A549 (cell line): ENCODE results near the gene WNT11. TPM values are rescaled to one million over a fixed set of nuclear protein-coding genes. Genes with fewer than 3 reads are reported as not detected.

Experiments
- ATAC-seq, 2 experiments: fragments of 200-7000 bp in 1 of 2; fragments of >200 bp in 1 of 2; cut with Nextera tagmentation in 1 of 2; cut with Tn5 transposase in 1 of 2; 3 replicates each; pipeline versions ENCODE4 v1.8.0 to v1.9.1; 2018 to 2020; ENCODE audit warnings: mild to moderate bottlenecking in 1 of 2, moderate library complexity in 1 of 2
- CTCF ChIA-PET: fragments of 300-600 bp; sonication (Branson Sonifier 250); formaldehyde crosslinking; extraction: SDS; loops from one replicate; lab custom pipeline; 2021; ENCODE audit warnings: antibody characterized with exemption, inconsistent platforms; lab: Yijun Ruan, JAX
- POLR2A ChIA-PET: fragments of 350-600 bp; formaldehyde crosslinking; extraction: SDS; loops from one replicate; lab custom pipeline; 2021; ENCODE audit warnings: antibody characterized with exemption, inconsistent platforms; lab: Yijun Ruan, JAX
- DNase-seq, 2 experiments: peaks; one replicate each; pipeline versions ENCODE4 v3.0.0 to v3.0.0-alpha.2; 2011 to 2016; ENCODE audit warnings: low read depth in 1 of 2, low spot score in 1 of 2
- FAIRE-seq: peaks from 2 replicates; lab custom pipeline; 2011; peaks lifted over from hg19 to GRCh38; lab: Jason Lieb, UNC
- H3K27ac ChIP-seq, 2 experiments: fragments of >200 bp; sonication (Bioruptor Twin); formaldehyde crosslinking; 3 replicates each; pipeline ENCODE4 v1.5.1; 2016 to 2017
- H3K4me1 ChIP-seq: fragments of >200 bp; sonication (Bioruptor Twin); formaldehyde crosslinking; 3 replicates; pipeline ENCODE4 v1.6.1; 2016
- H3K4me2 ChIP-seq: fragments of >200 bp; sonication (Bioruptor Twin); formaldehyde crosslinking; 3 replicates; pipeline ENCODE4 v1.6.1; 2016
- H3K4me3 ChIP-seq: fragments of >200 bp; sonication (Bioruptor Twin); formaldehyde crosslinking; 3 replicates; pipeline ENCODE4 v1.5.1; 2016
- H3K9me3 ChIP-seq: fragments of >200 bp; sonication (Bioruptor Twin); formaldehyde crosslinking; 3 replicates; pipeline ENCODE4 v1.6.1; 2016
- BHLHE40 ChIP-seq: IDR thresholded peaks from 2 replicates; pipeline ENCODE4 v1.6.1; 2012; ENCODE audit warnings: low read depth, low read length, inconsistent platforms
- CBX2 ChIP-seq: fragments of 200-600 bp; sonication (generic); IDR thresholded peaks from 2 replicates; pipeline ENCODE4 v1.6.1; 2016; ENCODE audit warnings: low read depth, mild to moderate bottlenecking, borderline replicate concordance
- CBX8 ChIP-seq: fragments of 200-600 bp; sonication (generic); IDR thresholded peaks from 2 replicates; pipeline ENCODE4 v1.6.1; 2016
- CHD4 ChIP-seq: fragments of 200-600 bp; sonication (generic); IDR thresholded peaks from 2 replicates; pipeline ENCODE4 v1.6.1; 2016; ENCODE audit warnings: antibody characterized with exemption, mild to moderate bottlenecking, borderline replicate concordance
- ESRRA ChIP-seq: fragments of 150-350 bp; IDR thresholded peaks from 2 replicates; pipeline ENCODE4 v1.6.1; 2014; ENCODE audit warnings: mild to moderate bottlenecking, low read length, borderline replicate concordance
- FOSB ChIP-seq: fragments of 250-450 bp; sonication (Bioruptor Pico); IDR thresholded peaks from 2 replicates; pipeline ENCODE4 v1.5.0; 2020; ENCODE audit warnings: mild to moderate bottlenecking, moderate library complexity
- HDAC2 ChIP-seq: fragments of 200-600 bp; sonication (generic); IDR thresholded peaks from 2 replicates; pipeline ENCODE4 v1.6.1; 2016
- JUN ChIP-seq, 2 experiments: fragments of >200 bp; sonication (Bioruptor Twin); formaldehyde crosslinking; IDR thresholded peaks; 2 replicates in 1 of 2; 3 replicates in 1 of 2; pipeline ENCODE4 v1.6.1; 2016 to 2017
- KDM1A ChIP-seq: fragments of 200-600 bp; sonication (generic); IDR thresholded peaks from 2 replicates; pipeline ENCODE4 v1.6.1; 2016; ENCODE audit warnings: low read depth, mild to moderate bottlenecking
- KDM5A ChIP-seq: fragments of 200-600 bp; sonication (generic); IDR thresholded peaks from 2 replicates; pipeline ENCODE4 v1.6.1; 2016; ENCODE audit warnings: antibody characterized with exemption, mild to moderate bottlenecking
- MAFK ChIP-seq: fragments of 450-650 bp; IDR thresholded peaks from 2 replicates; pipeline ENCODE4 v1.6.1; 2014; ENCODE audit not compliant: partially characterized antibody
- PHF8 ChIP-seq: fragments of 200-600 bp; sonication (generic); IDR thresholded peaks from 2 replicates; pipeline ENCODE4 v1.6.1; 2016; ENCODE audit warnings: low read depth, mild to moderate bottlenecking, antibody characterized with exemption, moderate library complexity, borderline replicate concordance
- POLR2A ChIP-seq: IDR thresholded peaks from 2 replicates; pipeline ENCODE4 v1.6.1; 2012; ENCODE audit warnings: mild to moderate bottlenecking, low read length
- RFX5 ChIP-seq: fragments of 450-650 bp; IDR thresholded peaks from 2 replicates; pipeline ENCODE4 v1.7.1; 2014; ENCODE audit warnings: antibody characterized with exemption, mild to moderate bottlenecking, moderate library complexity
- RNF2 ChIP-seq: fragments of 200-600 bp; sonication (generic); IDR thresholded peaks from 2 replicates; pipeline ENCODE4 v1.6.1; 2016; ENCODE audit warnings: low read depth, mild to moderate bottlenecking, antibody characterized with exemption, moderate library complexity, borderline replicate concordance
- ZFP36 ChIP-seq: fragments of 450-650 bp; IDR thresholded peaks from 2 replicates; pipeline ENCODE4 v1.6.1; 2014; ENCODE audit warnings: borderline replicate concordance; ENCODE audit not compliant: partially characterized antibody
- WGBS: methylation state at CpG from one replicate; pipeline ENCODE4 v1.1.6; 2017; ENCODE audit errors: missing lambda C conversion rate; 5-methylcytosine and 5-hydroxymethylcytosine counted together
- polyA plus RNA-seq, 4 experiments: library from polyadenylated mRNA; depleted of rRNA in 3 of 4; stranded (reverse); fragments of >200 nt; fragmentation: RNase III in 1 of 4; extraction: RNeasy Plus Mini Kit Qiagen cat#74134 plus additional on column Dnase treatment in 1 of 4; gene quantifications; 2 replicates in 3 of 4; 3 replicates in 1 of 4; pipeline ENCODE4 v1.2.3, GENCODE V29; 2011 to 2017
- TF ChIP-seq, protein P1 (sequence below): fragments of 450-650 bp; IDR thresholded peaks from 2 replicates; pipeline ENCODE4 v1.6.1; 2014; ENCODE audit warnings: antibody characterized with exemption
- TF ChIP-seq, protein P2 (sequence below): fragments of >200 bp; sonication (Bioruptor Twin); formaldehyde crosslinking; IDR thresholded peaks from 3 replicates; pipeline ENCODE4 v1.5.1; 2016
- TF ChIP-seq, protein P3 (sequence below): fragments of >200 bp; sonication (Bioruptor Twin); formaldehyde crosslinking; IDR thresholded peaks from 2 replicates; pipeline ENCODE4 v1.6.1; 2016
- TF ChIP-seq, protein P4 (sequence below): fragments of 150-350 bp; IDR thresholded peaks from 2 replicates; pipeline ENCODE4 v1.6.1; 2014; ENCODE audit warnings: low read depth, mild to moderate bottlenecking, low read length
- TF ChIP-seq, protein P5 (sequence below): fragments of 250-450 bp; sonication (Bioruptor Pico); IDR thresholded peaks from 2 replicates; pipeline ENCODE4 v1.5.0; 2021; ENCODE audit warnings: mild to moderate bottlenecking, moderate library complexity, borderline replicate concordance
- TF ChIP-seq, protein P6 (sequence below): IDR thresholded peaks from 2 replicates; pipeline ENCODE4 v1.6.1; 2012

WNT11 gene
- polyA plus RNA-seq, 2 of the 4 experiments (the other 2 are of a cell fraction), result 0.36 to 0.57 TPM

DNA sequence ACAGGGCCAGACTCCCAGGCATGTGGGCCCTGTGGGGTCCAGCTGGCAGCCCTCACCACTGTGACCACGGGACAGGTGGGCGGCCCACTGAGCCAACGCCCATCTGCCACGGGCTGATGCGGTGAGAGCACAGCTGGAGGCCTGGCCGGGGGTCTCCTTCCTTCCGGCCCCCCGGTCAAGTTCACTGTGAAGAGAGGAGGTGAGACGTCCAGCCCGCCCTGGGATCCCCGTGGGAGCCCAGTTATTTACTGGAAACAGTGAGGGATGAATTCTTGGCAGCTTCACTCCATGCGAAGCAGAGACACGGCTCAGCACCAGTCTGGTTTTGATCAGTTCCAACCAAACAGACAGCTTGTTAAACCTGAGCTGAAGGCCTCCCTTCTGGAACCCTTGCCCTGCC lies 38.7 kb downstream of the WNT11 start:
- H3K4me2 ChIP-seq, result no peak overlapping the region
- 79% methylated on average over 13 of the region's 13 CpGs for WGBS
- TF ChIP-seq POLR2A (no peak), ZFP36 (no peak), ESRRA (no peak), KDM1A (no peak)
- TF ChIP-seq, protein P1, sequence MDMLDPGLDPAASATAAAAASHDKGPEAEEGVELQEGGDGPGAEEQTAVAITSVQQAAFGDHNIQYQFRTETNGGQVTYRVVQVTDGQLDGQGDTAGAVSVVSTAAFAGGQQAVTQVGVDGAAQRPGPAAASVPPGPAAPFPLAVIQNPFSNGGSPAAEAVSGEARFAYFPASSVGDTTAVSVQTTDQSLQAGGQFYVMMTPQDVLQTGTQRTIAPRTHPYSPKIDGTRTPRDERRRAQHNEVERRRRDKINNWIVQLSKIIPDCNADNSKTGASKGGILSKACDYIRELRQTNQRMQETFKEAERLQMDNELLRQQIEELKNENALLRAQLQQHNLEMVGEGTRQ, result no peak
- POLR2A ChIA-PET, result no interaction called here
- CTCF ChIA-PET, result no interaction called here
- ATAC-seq (no peak), FAIRE-seq (no peak), DNase-seq (no peak)
- no peak overlapping the region for H3K4me3 ChIP-seq
- no peaks in the 10 kb centered on the region for H3K9me3 ChIP-seq
- no peak overlapping the region for H3K27ac ChIP-seq
- no peaks in the 10 kb centered on the region for H3K4me1 ChIP-seq

DNA sequence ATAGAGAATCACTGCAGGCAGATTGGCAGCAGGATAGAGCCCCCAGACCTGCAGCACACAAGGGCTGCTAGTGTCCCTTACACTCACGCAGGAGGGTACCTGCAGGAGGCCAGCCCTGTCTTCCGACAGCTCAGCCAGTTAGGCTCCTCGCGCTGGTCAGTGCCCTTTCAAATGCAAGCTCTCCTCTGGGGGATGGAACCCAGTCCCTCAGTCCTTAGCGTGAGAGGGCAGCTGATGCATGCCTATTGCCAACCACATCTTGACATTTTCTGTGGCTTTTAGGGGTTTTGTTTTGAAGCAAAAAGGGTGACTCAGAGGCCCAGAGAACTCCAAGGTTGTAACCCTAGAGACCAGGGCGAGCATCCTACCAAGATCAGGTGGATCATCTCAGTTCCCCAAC lies 40.0 kb downstream of the WNT11 start:
- no peak for FAIRE-seq
- POLR2A ChIA-PET, result no interaction called here

More for the DNA sequence above, 40.0 kb downstream of the WNT11 start:
- TF ChIP-seq, protein P2, sequence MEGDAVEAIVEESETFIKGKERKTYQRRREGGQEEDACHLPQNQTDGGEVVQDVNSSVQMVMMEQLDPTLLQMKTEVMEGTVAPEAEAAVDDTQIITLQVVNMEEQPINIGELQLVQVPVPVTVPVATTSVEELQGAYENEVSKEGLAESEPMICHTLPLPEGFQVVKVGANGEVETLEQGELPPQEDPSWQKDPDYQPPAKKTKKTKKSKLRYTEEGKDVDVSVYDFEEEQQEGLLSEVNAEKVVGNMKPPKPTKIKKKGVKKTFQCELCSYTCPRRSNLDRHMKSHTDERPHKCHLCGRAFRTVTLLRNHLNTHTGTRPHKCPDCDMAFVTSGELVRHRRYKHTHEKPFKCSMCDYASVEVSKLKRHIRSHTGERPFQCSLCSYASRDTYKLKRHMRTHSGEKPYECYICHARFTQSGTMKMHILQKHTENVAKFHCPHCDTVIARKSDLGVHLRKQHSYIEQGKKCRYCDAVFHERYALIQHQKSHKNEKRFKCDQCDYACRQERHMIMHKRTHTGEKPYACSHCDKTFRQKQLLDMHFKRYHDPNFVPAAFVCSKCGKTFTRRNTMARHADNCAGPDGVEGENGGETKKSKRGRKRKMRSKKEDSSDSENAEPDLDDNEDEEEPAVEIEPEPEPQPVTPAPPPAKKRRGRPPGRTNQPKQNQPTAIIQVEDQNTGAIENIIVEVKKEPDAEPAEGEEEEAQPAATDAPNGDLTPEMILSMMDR, result no peak
- TF ChIP-seq KDM1A (no peak), JUN (IDR thresholded peaks at IDR 0.05) (no peak), CHD4 (no peak), CBX2 (no peak), PHF8 (no peak), KDM5A (no peak), MAFK (no peak), HDAC2 (no peak), BHLHE40 (no peak), RFX5 (no peak), FOSB (CRISPR knock-in tag) (no peak), CBX8 (no peak), RNF2 (no peak)
- TF ChIP-seq, protein P3, sequence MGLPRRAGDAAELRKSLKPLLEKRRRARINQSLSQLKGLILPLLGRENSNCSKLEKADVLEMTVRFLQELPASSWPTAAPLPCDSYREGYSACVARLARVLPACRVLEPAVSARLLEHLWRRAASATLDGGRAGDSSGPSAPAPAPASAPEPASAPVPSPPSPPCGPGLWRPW, result no peak
- TF ChIP-seq, protein P4, sequence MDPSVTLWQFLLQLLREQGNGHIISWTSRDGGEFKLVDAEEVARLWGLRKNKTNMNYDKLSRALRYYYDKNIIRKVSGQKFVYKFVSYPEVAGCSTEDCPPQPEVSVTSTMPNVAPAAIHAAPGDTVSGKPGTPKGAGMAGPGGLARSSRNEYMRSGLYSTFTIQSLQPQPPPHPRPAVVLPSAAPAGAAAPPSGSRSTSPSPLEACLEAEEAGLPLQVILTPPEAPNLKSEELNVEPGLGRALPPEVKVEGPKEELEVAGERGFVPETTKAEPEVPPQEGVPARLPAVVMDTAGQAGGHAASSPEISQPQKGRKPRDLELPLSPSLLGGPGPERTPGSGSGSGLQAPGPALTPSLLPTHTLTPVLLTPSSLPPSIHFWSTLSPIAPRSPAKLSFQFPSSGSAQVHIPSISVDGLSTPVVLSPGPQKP, result no peak
- TF ChIP-seq, protein P5, sequence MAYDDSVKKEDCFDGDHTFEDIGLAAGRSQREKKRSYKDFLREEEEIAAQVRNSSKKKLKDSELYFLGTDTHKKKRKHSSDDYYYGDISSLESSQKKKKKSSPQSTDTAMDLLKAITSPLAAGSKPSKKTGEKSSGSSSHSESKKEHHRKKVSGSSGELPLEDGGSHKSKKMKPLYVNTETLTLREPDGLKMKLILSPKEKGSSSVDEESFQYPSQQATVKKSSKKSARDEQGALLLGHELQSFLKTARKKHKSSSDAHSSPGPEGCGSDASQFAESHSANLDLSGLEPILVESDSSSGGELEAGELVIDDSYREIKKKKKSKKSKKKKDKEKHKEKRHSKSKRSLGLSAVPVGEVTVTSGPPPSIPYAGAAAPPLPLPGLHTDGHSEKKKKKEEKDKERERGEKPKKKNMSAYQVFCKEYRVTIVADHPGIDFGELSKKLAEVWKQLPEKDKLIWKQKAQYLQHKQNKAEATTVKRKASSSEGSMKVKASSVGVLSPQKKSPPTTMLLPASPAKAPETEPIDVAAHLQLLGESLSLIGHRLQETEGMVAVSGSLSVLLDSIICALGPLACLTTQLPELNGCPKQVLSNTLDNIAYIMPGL, result no peak
- TF ChIP-seq, protein P6, sequence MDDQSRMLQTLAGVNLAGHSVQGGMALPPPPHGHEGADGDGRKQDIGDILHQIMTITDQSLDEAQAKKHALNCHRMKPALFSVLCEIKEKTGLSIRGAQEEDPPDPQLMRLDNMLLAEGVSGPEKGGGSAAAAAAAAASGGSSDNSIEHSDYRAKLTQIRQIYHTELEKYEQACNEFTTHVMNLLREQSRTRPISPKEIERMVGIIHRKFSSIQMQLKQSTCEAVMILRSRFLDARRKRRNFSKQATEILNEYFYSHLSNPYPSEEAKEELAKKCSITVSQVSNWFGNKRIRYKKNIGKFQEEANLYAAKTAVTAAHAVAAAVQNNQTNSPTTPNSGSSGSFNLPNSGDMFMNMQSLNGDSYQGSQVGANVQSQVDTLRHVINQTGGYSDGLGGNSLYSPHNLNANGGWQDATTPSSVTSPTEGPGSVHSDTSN, result no peak
- 68% methylated on average over 6 of the region's 6 CpGs for WGBS
- ATAC-seq (peak in 1 of 2 experiments; percentile 18; a peak in 2 of 6 replicates), DNase-seq (no peak)
- no peak overlapping the region for H3K4me2 ChIP-seq
- CTCF ChIA-PET, result interaction anchor here (1.1 to 1.5 kb wide), 2 partner anchors 14 to 269 kb away, joined by 4 to 9 read pairs; no protein-coding TSS in a partner anchor
- H3K27ac ChIP-seq, result no peak overlapping the region
- H3K9me3 ChIP-seq, result no peaks in the 10 kb centered on the region
- H3K4me1 ChIP-seq, result no peaks in the 10 kb centered on the region
- no peak overlapping the region for H3K4me3 ChIP-seq
